GM21717 (cell line): ENCODE results near the gene UTP18.
"Not testable (repeated sequence)": the region's sequence is repeated elsewhere in the genome, so short reads cannot be mapped to it uniquely, and the experiment has no call there.

Experiments used
- ATAC-seq: cut with Tn5 transposase; IDR thresholded peaks from one replicate; pipeline ENCODE4 v1.9.1; 2021; ENCODE audit warnings: mild to moderate bottlenecking, moderate library complexity; ENCODE audit not compliant: unreplicated experiment

UTP18 gene

DNA sequence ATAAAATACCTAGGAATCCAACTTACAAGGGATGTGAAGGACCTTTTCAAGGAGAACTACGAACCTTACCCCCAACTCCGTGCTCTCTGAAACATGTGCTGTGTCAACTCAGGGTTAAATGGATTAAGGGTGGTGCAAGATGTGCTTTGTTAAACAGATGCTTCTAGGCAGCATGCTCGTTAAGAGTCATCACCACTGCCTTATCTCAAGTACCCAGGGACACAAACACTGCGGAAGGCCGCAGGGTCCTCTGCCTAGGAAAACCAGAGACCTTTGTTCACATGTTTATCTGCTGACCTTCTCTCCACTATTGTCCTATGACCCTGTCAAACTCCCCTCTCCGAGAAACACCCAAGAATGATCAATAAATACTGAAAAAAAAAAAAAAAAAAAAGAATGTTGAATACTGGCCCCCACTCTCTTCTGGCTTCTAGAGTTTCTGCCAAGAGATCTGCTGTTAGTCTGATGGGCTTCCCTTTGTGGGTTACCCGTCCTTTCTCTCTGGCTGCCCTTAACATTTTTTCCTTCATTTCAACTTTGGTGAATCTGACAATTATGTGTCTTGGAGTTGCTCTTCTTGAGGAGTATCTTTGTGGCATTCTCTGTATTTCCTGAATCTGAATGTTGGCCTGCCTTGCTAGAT lies 70.6 kb downstream of the UTP18 start:
- ATAC-seq: not testable (repeated sequence)

DNA sequence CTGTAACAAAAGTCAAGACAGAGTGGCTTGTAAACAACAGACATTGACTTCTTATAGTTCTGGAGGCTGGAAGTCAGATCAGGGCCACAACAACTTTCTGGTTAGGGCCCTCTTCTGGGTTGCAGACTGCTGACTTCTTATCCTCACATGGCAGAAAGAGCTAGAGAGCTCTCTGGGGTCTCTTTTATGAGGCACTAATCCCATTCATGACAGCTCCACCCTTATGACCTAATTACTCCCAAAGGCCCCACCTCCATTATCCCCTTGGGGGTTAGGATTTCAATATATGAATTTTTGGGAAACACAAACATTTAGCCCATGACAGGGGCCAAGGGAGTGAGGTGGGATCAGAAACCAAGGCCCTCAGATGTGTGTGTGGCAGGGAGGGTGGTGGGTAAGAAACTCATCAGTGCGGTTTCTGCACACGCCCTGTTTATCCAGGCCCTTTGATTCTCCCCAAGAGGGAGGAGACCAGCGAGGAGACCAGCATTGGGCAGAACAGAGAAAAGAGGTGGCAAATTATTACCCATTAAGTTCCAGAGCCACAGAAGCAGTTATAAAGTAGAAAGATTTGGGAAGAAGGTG lies 74.8 kb downstream of the UTP18 start:
- no peak for ATAC-seq

DNA sequence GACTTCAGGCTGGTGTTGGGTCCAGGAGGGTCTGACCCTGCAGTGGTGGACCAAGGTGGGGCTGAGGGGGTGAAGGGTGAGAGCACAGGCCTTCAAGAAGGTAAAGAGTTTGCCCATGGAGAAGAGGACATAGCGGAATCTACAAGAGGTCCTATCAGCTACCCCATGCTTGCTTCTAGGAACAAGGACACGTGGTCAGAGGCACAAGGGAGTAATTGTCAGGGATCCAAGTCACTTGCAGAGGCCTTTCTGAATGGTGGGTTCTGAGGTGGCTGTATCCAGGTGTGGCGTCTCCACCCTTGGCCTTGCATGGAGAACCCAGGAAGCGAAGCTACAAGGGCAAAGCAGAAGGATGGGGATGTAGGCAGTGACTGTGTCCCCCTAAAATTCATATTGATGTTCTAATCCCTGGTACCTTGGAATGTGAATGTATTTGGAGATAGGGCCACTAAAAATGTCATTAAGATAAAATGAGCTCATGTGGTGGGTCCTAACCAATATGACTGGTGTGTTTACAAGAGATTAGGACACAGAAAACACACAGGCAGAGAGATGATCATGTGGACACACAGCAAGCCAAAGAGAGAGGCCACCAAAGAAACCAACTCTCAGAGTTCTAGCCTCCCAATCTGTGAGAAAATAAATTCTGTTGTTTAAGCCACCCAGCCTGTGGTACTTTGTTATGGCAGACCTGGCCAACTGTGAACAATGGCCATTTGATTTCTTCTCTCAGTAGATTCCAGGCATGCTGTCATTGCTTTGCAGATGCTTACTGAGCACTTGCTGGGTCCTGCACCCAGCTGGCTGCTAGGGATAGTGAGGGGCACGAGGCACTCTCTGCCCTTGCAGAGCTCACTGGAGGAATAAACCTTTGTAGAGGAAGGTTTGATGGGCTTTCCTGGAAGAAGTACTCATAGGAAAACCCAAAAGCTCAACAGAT lies 75.8 kb downstream of the UTP18 start:
- ATAC-seq: no peak

DNA sequence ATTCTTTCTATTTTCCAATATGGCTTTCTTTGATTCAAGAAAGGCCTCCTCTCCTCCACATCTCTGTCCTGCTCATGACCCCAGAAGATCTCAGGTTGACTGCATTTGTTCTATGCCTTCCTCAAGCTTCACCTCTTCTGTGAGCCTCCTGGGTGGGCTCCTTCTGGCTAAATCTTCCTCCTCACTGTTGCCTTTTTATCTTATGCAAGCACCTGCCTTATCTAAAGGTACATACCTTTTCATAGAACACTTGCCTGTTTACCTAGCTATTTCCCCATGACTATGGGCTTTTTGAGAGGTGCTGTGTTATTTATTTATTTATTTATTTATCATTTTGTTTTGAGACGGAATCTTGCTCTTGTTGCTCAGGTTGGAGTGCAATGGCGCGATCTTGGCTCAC lies 81.1 kb downstream of the UTP18 start:
- ATAC-seq: no peak

DNA sequence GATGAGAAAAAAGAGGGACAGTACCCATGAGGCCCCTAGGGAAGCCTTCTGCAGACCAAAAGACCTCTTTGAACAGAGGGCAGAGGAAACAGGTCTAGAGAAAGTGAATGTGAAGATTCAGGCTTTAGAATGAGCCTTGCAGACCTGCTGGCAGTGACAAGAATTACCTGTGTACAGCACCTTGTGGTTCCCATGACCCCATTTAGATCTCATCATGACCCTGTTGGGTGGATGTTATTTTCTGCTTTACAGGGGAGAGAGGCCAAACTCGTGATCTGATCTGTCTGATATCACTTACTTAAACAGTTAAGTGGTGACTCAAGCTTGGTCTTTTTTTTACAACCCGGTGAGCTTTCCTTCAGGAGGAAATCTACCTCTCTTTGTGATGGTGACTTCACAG lies 81.9 kb downstream of the UTP18 start:
- no peak for ATAC-seq

DNA sequence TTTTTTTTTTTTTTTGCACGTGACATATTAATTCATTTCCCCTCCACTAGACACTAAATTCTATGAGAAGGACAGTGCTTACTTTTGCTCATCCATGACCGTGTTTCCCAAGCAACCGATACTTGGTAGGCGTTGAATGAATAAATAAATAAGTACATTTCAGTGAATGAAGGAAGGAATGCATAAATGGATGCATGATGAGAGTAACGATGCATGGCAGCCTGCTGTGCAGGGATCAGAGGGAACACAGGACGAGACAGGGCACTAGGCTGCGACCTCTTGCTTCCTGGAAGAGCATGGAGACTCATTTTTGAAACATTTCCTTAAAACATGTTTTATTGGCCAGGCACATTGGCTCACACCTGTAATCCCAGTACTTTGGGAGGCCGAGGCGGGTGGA lies 84.2 kb downstream of the UTP18 start:
- ATAC-seq: no peak

DNA sequence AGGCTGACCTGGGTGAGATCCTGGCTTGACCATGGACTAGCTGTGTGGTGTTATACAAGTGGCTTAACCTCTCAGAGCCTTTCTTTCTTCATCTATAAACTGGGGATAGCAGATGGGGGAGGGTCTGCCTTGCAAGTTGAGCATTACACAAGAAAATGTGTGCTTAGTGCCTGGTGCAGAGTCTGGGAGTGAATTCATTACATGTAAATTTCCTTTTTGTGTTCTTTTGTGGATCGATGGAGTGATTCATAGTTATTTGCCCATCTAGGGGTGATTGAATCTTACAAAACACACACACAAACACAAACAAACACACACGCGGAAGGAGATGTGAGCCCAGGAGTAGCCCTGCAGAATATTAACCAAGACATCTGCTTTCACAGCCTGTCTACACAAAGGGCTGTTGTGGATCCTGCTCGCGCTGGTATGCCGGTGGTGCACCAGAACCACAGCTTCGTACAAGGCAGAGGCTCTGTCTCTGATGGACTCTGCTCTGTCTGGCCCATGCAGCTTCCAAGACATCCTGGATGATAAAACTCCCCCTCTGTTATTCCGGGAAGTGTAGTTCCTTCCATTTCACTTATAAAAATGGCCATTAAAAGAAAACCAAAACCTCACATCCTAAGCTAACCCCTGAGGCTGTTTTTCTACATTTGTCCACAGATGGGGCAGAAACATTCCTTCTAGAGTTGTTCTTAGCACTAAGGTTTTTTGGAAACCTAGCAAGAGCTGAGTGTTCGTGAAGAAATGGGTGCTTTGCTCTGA lies 86.1 kb downstream of the UTP18 start:
- ATAC-seq: no peak
